ENCODE measurements around the gene CDH10. TPM values are rescaled to one million over a fixed set of nuclear protein-coding genes. Genes with fewer than 3 reads are reported as not detected.

The CDH10 gene
- total and polyA plus RNA-seq, 2 donors (not counting 3 experiments of a cell fraction or from before 2014, with no cell fraction given), result 0.07 TPM; not detected in 1

DNA sequence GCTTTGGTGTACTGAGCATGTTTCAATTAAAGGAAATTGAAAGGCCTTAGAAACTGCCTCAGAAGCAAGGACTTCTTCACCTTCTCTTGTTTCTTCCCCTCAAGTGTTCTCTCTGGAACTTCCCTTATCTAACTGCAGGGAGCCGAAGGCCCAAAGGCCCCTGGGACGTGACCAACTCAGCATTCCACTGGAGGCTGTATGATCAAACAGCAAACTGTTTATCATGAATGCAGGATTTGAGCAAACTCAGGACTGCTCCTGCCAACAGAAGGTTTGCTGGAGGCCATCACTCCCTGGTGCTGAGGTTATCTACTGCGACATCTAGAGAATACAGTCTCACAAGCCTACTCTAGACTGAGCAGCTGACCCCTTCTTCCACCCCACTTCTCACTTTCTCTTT, 4.8 kb upstream of the CDH10 start:
- POLR2A ChIA-PET, result no interaction called here
- H4K20me1 ChIP-seq (replicated peaks; ENCODE audit: control insufficient read depth, extremely low read depth, insufficient read depth, low read length), result no peaks in the 10 kb centered on the region
- H3K4me1 ChIP-seq (ENCODE audit: control insufficient read depth, extremely low read depth, insufficient read depth, low read length), result no peaks in the 10 kb centered on the region
- dilution Hi-C loops (cut with MboI; ENCODE audit: extremely low pct_ligation_motif_present, low sequenced_read_pairs), result no loop called here
- TF ChIP-seq MYC (IDR thresholded peaks at IDR 0.05; ENCODE audit: low read depth, low read length), result no peak
- no peak for TF ChIP-seq GATA2 (IDR thresholded peaks at IDR 0.05; ENCODE audit: insufficient read depth, insufficient read length, low read depth, low read length)
- TF ChIP-seq, protein P1, sequence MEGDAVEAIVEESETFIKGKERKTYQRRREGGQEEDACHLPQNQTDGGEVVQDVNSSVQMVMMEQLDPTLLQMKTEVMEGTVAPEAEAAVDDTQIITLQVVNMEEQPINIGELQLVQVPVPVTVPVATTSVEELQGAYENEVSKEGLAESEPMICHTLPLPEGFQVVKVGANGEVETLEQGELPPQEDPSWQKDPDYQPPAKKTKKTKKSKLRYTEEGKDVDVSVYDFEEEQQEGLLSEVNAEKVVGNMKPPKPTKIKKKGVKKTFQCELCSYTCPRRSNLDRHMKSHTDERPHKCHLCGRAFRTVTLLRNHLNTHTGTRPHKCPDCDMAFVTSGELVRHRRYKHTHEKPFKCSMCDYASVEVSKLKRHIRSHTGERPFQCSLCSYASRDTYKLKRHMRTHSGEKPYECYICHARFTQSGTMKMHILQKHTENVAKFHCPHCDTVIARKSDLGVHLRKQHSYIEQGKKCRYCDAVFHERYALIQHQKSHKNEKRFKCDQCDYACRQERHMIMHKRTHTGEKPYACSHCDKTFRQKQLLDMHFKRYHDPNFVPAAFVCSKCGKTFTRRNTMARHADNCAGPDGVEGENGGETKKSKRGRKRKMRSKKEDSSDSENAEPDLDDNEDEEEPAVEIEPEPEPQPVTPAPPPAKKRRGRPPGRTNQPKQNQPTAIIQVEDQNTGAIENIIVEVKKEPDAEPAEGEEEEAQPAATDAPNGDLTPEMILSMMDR (IDR thresholded peaks at IDR 0.05; ENCODE audit: extremely low read depth in 1 of 2, insufficient read depth in 1 of 2, low read depth in 1 of 2, low read length in 2 of 2), result no peak
- TF ChIP-seq POLR2AphosphoS5 (IDR thresholded peaks at IDR 0.05; ENCODE audit: insufficient read depth, low read depth, low read length), result no peak
- TF ChIP-seq POLR2A (IDR thresholded peaks at IDR 0.05; ENCODE audit: low read depth, low read length), result no peak
- no peak for TF ChIP-seq JUN (IDR thresholded peaks at IDR 0.05; ENCODE audit: borderline replicate concordance, insufficient read depth, insufficient read length, low read depth)
- TF ChIP-seq MAX (IDR thresholded peaks at IDR 0.05; ENCODE audit: insufficient read depth, insufficient read length), result no peak
- no peak for TF ChIP-seq EZH2 (IDR thresholded peaks at IDR 0.05; ENCODE audit: borderline replicate concordance, low read depth, low read length, severe bottlenecking)
- TF ChIP-seq FOS (IDR thresholded peaks at IDR 0.05; ENCODE audit: borderline replicate concordance, insufficient read depth, low read length), result no peak
- no peaks in the 10 kb centered on the region for H3K9me1 ChIP-seq (replicated peaks; ENCODE audit: control insufficient read depth, extremely low read depth, insufficient read depth, low read length)
- H3K79me2 ChIP-seq (ENCODE audit: control insufficient read depth, insufficient read depth, low read length), result no peaks in the 10 kb centered on the region
- FAIRE-seq (no peak), DNase-seq (ENCODE audit: low read depth, low spot score) (no peak)
- intact Hi-C loops (cut with micrococcal nuclease), result no loop called here
- H3K27ac ChIP-seq (ENCODE audit: insufficient read depth, low read depth, low read length), result no peak overlapping the region
- H3K9ac ChIP-seq (replicated peaks; ENCODE audit: extremely low read depth, insufficient read depth, low read length), result no peak overlapping the region
- peaks cover 4% of the 10 kb centered on the region for H3K9me3 ChIP-seq (replicated peaks; ENCODE audit: control insufficient read depth, insufficient read depth, low read length)
- no peak overlapping the region for H2AFZ ChIP-seq (ENCODE audit: low read depth, low read length)
- no peak overlapping the region for H3K4me2 ChIP-seq (ENCODE audit: insufficient read depth, low read length)
- H3K4me3 ChIP-seq (replicated peaks in 1 of 3; ENCODE audit: insufficient read depth in 1 of 3, low read depth in 1 of 3, low read length in 3 of 3), result no peak overlapping the region
- CTCF ChIA-PET, result no interaction called here
- no peaks in the 10 kb centered on the region for H3K27me3 ChIP-seq (ENCODE audit: control insufficient read depth in 2 of 2, insufficient read depth in 2 of 2, low read length in 2 of 2)
- BruUV-seq (replicated peaks), result no TSS peak
- H3K36me3 ChIP-seq (ENCODE audit: control insufficient read depth in 2 of 2, extremely low read depth in 1 of 2, insufficient read depth in 2 of 2, low read length in 2 of 2), result no peaks in the 10 kb centered on the region
